ENCODE measurements around the gene IL10.

- TF ChIP-seq EP300 (IDR thresholded peaks at IDR 0.05): no peak
- TF ChIP-seq POLR2A (IDR thresholded peaks at IDR 0.05): no peak
- TF ChIP-seq CTCF (IDR thresholded peaks at IDR 0.05): no peak
- TF ChIP-seq POLR2AphosphoS5 (IDR thresholded peaks at IDR 0.05): no peak
Observed at GRCh38 chr1:206805357-206805756, 33.1 kb upstream of the IL10 start.

Measured in sigmoid colon (tissue), 4 donors.